Endothelial cell of umbilical vein (primary cell): ENCODE results near the gene SCML2. TPM values are rescaled to one million over a fixed set of nuclear protein-coding genes. Genes with fewer than 3 reads are reported as not detected.
A peak's percentile ranks its signal among the peaks of the same experiment; 100 is the strongest.

Experiments used
- BruUV-seq: library from RNA; stranded (reverse); fragments of 400-500 nt; replicated peaks from 2 replicates; lab custom pipeline; 2021; lab: Mats Ljungman, UMichigan
- CTCF ChIA-PET: fragments of 300-600, 350-600 bp; sonication (Branson Sonifier 250); formaldehyde crosslinking; loops from one replicate; lab custom pipeline; 2021; ENCODE audit warnings: antibody characterized with exemption, inconsistent platforms; lab: Charles Lee
- POLR2A ChIA-PET: fragments of 300-600, 350-600 bp; sonication (Branson Sonifier 250); formaldehyde crosslinking; loops from one replicate; lab custom pipeline; 2021; ENCODE audit warnings: antibody characterized with exemption, inconsistent platforms; lab: Charles Lee
- DNase-seq: peaks from one replicate; pipeline ENCODE4 v3.0.0-alpha.2; 2011; ENCODE audit warnings: low read depth, low spot score
- FAIRE-seq: peaks from 2 replicates; lab custom pipeline; 2011; peaks lifted over from hg19 to GRCh38; lab: Jason Lieb, UNC
- H2AFZ ChIP-seq: 2 replicates; pipeline ENCODE4 v1.6.0; 2012; ENCODE audit warnings: low read depth, low read length, control low read depth, inconsistent platforms
- H3K27ac ChIP-seq: 2 replicates; pipeline ENCODE4 v1.5.1; 2011; ENCODE audit warnings: low read depth, mild to moderate bottlenecking, control low read depth, low read length, moderate library complexity; ENCODE audit not compliant: insufficient read depth
- H3K27me3 ChIP-seq, 2 experiments: 2 replicates each; pipeline versions ENCODE4 v1.6.0 to v1.6.1; 2011; ENCODE audit warnings: low read length in 2 of 2, mixed read lengths in 1 of 2; ENCODE audit not compliant: control insufficient read depth in 2 of 2, insufficient read depth in 2 of 2
- H3K36me3 ChIP-seq, 2 experiments: 2 replicates in 1 of 2; 3 replicates in 1 of 2; pipeline ENCODE4 v1.5.1; 2011; ENCODE audit warnings: low read length in 2 of 2, mild to moderate bottlenecking in 1 of 2, moderate library complexity in 1 of 2; ENCODE audit not compliant: control insufficient read depth in 2 of 2, insufficient read depth in 2 of 2; ENCODE audit errors: extremely low read depth in 1 of 2
- H3K4me1 ChIP-seq: 3 replicates; pipeline ENCODE4 v1.5.1; 2011; ENCODE audit warnings: mild to moderate bottlenecking, low read length; ENCODE audit not compliant: control insufficient read depth, insufficient read depth; ENCODE audit errors: extremely low read depth
- H3K4me2 ChIP-seq: 2 replicates; pipeline ENCODE4 v1.6.1; 2011; ENCODE audit warnings: low read length, control low read depth, mixed read lengths; ENCODE audit not compliant: insufficient read depth
- H3K4me3 ChIP-seq, 3 experiments: fragments of 200-600 bp in 1 of 3; sonication (generic), shearing (Covaris generic) in 1 of 3; replicated peaks in 1 of 3; 2 replicates each; pipeline ENCODE4 v1.5.1; 2011 to 2016; ENCODE audit warnings: control low read depth in 3 of 3, low read length in 3 of 3, mild to moderate bottlenecking in 2 of 3, inconsistent platforms in 1 of 3, low read depth in 1 of 3, moderate library complexity in 1 of 3; ENCODE audit not compliant: insufficient read depth in 1 of 3
- H3K79me2 ChIP-seq: 2 replicates; pipeline ENCODE4 v1.6.0; 2012; ENCODE audit warnings: low read length, inconsistent platforms; ENCODE audit not compliant: control insufficient read depth, insufficient read depth
- H3K9ac ChIP-seq: replicated peaks from 2 replicates; pipeline ENCODE3; 2011; ENCODE audit warnings: low read length, control low read depth; ENCODE audit not compliant: insufficient read depth; ENCODE audit errors: extremely low read depth
- H3K9me1 ChIP-seq: replicated peaks from 3 replicates; pipeline ENCODE4 v1.6.0; 2011; ENCODE audit warnings: mild to moderate bottlenecking, low read length; ENCODE audit not compliant: control insufficient read depth, insufficient read depth; ENCODE audit errors: extremely low read depth
- H3K9me3 ChIP-seq: replicated peaks from 2 replicates; pipeline ENCODE4 v1.5.1; 2012; ENCODE audit warnings: low read length, inconsistent platforms; ENCODE audit not compliant: control insufficient read depth, insufficient read depth
- H4K20me1 ChIP-seq: replicated peaks from 2 replicates; pipeline ENCODE3; 2011; ENCODE audit warnings: mild to moderate bottlenecking, low read length; ENCODE audit not compliant: control insufficient read depth, insufficient read depth; ENCODE audit errors: extremely low read depth
- FOS ChIP-seq: IDR thresholded peaks from 2 replicates; pipeline ENCODE4 v1.6.1; 2011; ENCODE audit warnings: mild to moderate bottlenecking, low read length, moderate library complexity, borderline replicate concordance; ENCODE audit not compliant: insufficient read depth
- GATA2 ChIP-seq: IDR thresholded peaks from 2 replicates; pipeline ENCODE4 v1.7.0; 2011; ENCODE audit warnings: low read depth, mild to moderate bottlenecking, moderate library complexity, mixed read lengths, low read length; ENCODE audit not compliant: insufficient read length, insufficient read depth
- MYC ChIP-seq: IDR thresholded peaks from one replicate; pipeline ENCODE4 v1.6.1; 2011; ENCODE audit warnings: mild to moderate bottlenecking, low read depth, low read length
- POLR2A ChIP-seq: IDR thresholded peaks from 2 replicates; pipeline ENCODE4 v1.6.1; 2012; ENCODE audit warnings: low read depth, mild to moderate bottlenecking, control low read depth, low read length
- dilution Hi-C: fragments of 300-500 bp; cut with MboI; formaldehyde crosslinking; loops from one replicate; pipeline ENCODE4 v1.15.0; 2019; ENCODE audit warnings: low sequenced_read_pairs; ENCODE audit not compliant: extremely low pct_ligation_motif_present
- intact Hi-C: fragments of 100-400 bp; cut with micrococcal nuclease; formaldehyde crosslinking; loops from one replicate; pipeline ENCODE4 v1.10.0; 2022
- polyA plus RNA-seq, 4 experiments: library from polyadenylated mRNA; depleted of rRNA in 3 of 4; stranded (reverse) in 3 of 4; unstranded in 1 of 4; fragments of >200 nt; gene quantifications; 2 replicates each; pipeline versions ENCODE4 v1.2.1 to v1.2.3, GENCODE V29; 2011 to 2012; ENCODE audit warnings: missing spikeins in 1 of 4
- small RNA-seq: library from RNA; depleted of rRNA; stranded (forward); fragments of <200 nt; gene quantifications from one replicate; pipeline ENCODE3, GENCODE V24; 2012; ENCODE audit warnings: low replicate concordance, low read depth; ENCODE audit not compliant: insufficient read depth, insufficient read length
- total RNA-seq: library from RNA; stranded (reverse); gene quantifications from 2 replicates; pipeline ENCODE4 v1.2.3, GENCODE V29; 2021

Gene SCML2
- total and polyA plus RNA-seq, 2 donors (not counting 3 experiments of a cell fraction or from before 2014, with no cell fraction given) = 1.4 to 2.7 TPM

DNA sequence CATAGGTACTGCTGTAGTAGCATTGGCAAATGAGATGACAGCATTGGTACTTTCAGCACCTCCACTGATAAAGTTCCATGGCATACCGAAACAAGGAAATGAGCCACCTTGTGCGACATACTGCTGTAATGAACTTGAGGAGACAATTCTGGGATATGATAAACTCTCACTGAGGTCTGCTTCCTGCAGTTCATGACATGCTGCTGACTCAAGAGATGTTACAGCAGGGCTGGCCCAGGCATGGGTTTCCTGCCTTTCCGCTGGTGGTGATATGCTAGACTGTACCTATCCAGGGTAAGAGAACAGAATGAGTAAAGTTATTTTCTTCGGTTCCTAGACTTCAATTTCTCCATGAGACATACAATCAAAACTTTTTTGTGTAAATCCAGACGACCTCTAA, 150.9 kb downstream of the SCML2 start:
- FAIRE-seq (no peak), DNase-seq (peak; percentile 0)
- Histone ChIP-seq H3K79me2 (no peaks in the 10 kb centered on the region), H3K9me1 (no peaks in the 10 kb centered on the region), H3K9me3 (no peaks in the 10 kb centered on the region), H4K20me1 (no peaks in the 10 kb centered on the region), H3K4me3 (no peak overlapping the region), H3K9ac (no peak overlapping the region), H3K27ac (no peak overlapping the region), H3K4me2 (no peak overlapping the region), H3K4me1 (no peaks in the 10 kb centered on the region), H2AFZ (no peak overlapping the region), H3K36me3 (no peaks in the 10 kb centered on the region), H3K27me3 (no peaks in the 10 kb centered on the region)
- dilution Hi-C loops = no loop called here
- intact Hi-C loops = no loop called here
- ChIA-PET POLR2A (no interaction called here), CTCF (no interaction called here)
- no TSS peak for BruUV-seq
- TF ChIP-seq FOS = peak; percentile 16
- TF ChIP-seq GATA2 = no peak

DNA sequence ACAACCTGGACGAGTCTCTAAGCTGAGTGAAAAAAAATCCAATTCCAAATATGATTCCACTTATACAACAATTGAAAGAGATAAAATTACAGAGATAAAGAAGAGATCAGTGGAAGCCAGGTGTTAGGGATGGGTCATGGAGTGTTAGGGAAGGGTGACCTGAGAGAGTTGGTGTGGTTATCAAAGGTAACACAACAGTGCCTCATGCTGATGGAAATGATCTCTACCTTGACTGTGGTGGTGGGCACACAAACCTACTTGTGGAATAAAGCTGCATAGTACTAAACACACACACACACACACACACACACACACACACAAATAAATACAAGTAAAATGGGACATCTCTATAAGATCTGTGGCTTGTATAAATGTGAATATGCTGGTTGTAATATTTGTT, 159.8 kb downstream of the SCML2 start:
- ChIA-PET CTCF (no interaction called here), POLR2A (no interaction called here)
- Histone ChIP-seq H3K4me2 (no peak overlapping the region), H3K36me3 (no peaks in the 10 kb centered on the region), H3K4me1 (no peaks in the 10 kb centered on the region), H3K27me3 (no peaks in the 10 kb centered on the region), H3K9me3 (no peaks in the 10 kb centered on the region), H3K9me1 (no peaks in the 10 kb centered on the region), H2AFZ (no peak overlapping the region), H3K9ac (no peak overlapping the region), H3K79me2 (no peaks in the 10 kb centered on the region), H3K27ac (no peak overlapping the region), H4K20me1 (no peaks in the 10 kb centered on the region), H3K4me3 (no peak overlapping the region)
- no peak for DNase-seq
- no peak for FAIRE-seq
- dilution Hi-C loops (no loop called here), intact Hi-C loops (no loop called here)
- no TSS peak for BruUV-seq
- TF ChIP-seq POLR2A (no peak), MYC (no peak)

Small RNA genes within 50 kb of the gene (small RNA-seq; reads per million reads assigned to genes)
- not detected for gene RF00019
- not detected for gene TMSB10P2

Other genes with a start within 250 kb of the SCML2 start
- not detected in 2 replicates for gene BEND2, start 133.8 kb downstream of the SCML2 start, total RNA-seq
- not detected in 2 replicates for gene BEND2, start 133.8 kb downstream of the SCML2 start, polyA plus RNA-seq
- gene CDKL5, start 70.9 kb upstream of the SCML2 start, total RNA-seq = 4.2 and 4.3 TPM in 2 replicates
- 1.2 and 1.5 TPM in 2 replicates for gene CDKL5, start 70.9 kb upstream of the SCML2 start, polyA plus RNA-seq